ENCODE data around the gene TRIP13.

GRCh38 chr5:922436-923280, 30.0 kb downstream of the TRIP13 start:
- TF ChIP-seq POLR2A (IDR thresholded peaks at IDR 0.05): no peak
- TF ChIP-seq POLR2AphosphoS5 (IDR thresholded peaks at IDR 0.05): no peak
